ENCODE measurements around the gene FXYD3. TPM values are rescaled to one million over a fixed set of nuclear protein-coding genes. Genes with fewer than 3 reads are reported as not detected.
"Not testable (repeated sequence)": the region's sequence is repeated elsewhere in the genome, so short reads cannot be mapped to it uniquely, and the experiment has no call there.

Gene FXYD3
- total RNA-seq, 1 experiment from 2014 or later = not detected

- DNase-seq (ENCODE audit: low spot score) = peak; percentile 98
Observed at GRCh38 chr19:35124098-35125060, 8.8 kb downstream of the FXYD3 start.

GRCh38 chr19:35125270-35125717, 9.7 kb downstream of the FXYD3 start:
- DNase-seq (ENCODE audit: low spot score) = no peak

GRCh38 chr19:35125749-35126623, 10.4 kb downstream of the FXYD3 start:
- DNase-seq (ENCODE audit: low spot score) = no peak

- no peak for DNase-seq (ENCODE audit: low spot score)
Observed at GRCh38 chr19:35126624-35126959, 11.0 kb downstream of the FXYD3 start.

- no peak for DNase-seq (ENCODE audit: low spot score)
Observed at GRCh38 chr19:35127871-35128270, 12.2 kb downstream of the FXYD3 start.

GRCh38 chr19:35128398-35129057, 12.9 kb downstream of the FXYD3 start:
- DNase-seq (ENCODE audit: low spot score) = no peak

GRCh38 chr19:35129724-35130274, 14.2 kb downstream of the FXYD3 start:
- not testable (repeated sequence) for DNase-seq (ENCODE audit: low spot score)

- DNase-seq (ENCODE audit: low spot score) = no peak
Observed at GRCh38 chr19:35130761-35131720, 15.4 kb downstream of the FXYD3 start.

- DNase-seq (ENCODE audit: low spot score) = no peak
Observed at GRCh38 chr19:35132254-35132653, 16.6 kb downstream of the FXYD3 start.

GRCh38 chr19:35133826-35134225, 18.2 kb downstream of the FXYD3 start:
- no peak for DNase-seq (ENCODE audit: low spot score)

GRCh38 chr19:35134601-35135242, 19.1 kb downstream of the FXYD3 start, which contains the start of gene LGI4:
TSS of gene LGI4 (minus strand) at chr19:35135059. CDS start at chr19:35134680, 379 bp downstream.
- no peak for DNase-seq (ENCODE audit: low spot score)

- peak; percentile 72 for DNase-seq (ENCODE audit: low spot score)
Observed at GRCh38 chr19:35135389-35135909, 19.8 kb downstream of the FXYD3 start.

GRCh38 chr19:35136231-35136630, 20.6 kb downstream of the FXYD3 start:
- no peak for DNase-seq (ENCODE audit: low spot score)

- DNase-seq (ENCODE audit: low spot score) = no peak
Observed at GRCh38 chr19:35136977-35137702, 21.5 kb downstream of the FXYD3 start.

- no peak for DNase-seq (ENCODE audit: low spot score)
Observed at GRCh38 chr19:35138305-35138892, 22.8 kb downstream of the FXYD3 start, which contains the start of gene FXYD1. TSS of gene FXYD1 (plus strand) at chr19:35138824. CDS start at chr19:35140080, 1,256 bp downstream.

GRCh38 chr19:35140207-35140961, 24.8 kb downstream of the FXYD3 start:
- no peak for DNase-seq (ENCODE audit: low spot score)

Data from H4 (cell line).